ENCODE measurements around the gene SOX6. TPM values are rescaled to one million over a fixed set of nuclear protein-coding genes. Genes with fewer than 3 reads are reported as not detected.

The SOX6 gene
- total RNA-seq: 0.67 and 1.6 TPM in 2 replicates

GRCh38 chr11:16356057-16356760, at the start of gene SOX6:
TSS of gene SOX6 (minus strand) at chr11:16356546. CDS start at chr11:16341248, 15,298 bp downstream.

Measured in vein endothelial cell (primary cell).